ENCODE data around the gene PSME3IP1.

PSME3IP1 gene

DNA sequence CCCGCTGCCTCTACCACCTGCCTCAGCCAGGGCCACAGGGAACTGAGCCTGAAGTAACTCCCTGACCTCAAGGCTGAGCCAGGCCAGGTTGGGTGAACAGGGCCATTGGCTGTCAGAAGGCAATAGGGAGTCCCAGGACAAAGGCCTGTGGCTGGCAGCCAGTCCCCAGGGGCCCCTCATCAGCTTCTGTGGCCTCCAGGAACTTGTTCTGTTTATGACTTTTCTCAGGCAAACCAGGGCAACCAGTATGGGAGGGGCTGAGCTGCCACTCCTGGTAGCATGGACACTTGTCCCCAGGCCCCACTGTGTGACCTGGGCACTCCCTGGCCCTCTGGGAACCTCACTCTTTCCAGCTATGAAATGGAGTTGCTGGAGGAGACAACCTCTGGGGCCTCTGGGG, 53.4 kb downstream of the PSME3IP1 start:
- TF ChIP-seq, protein P1, sequence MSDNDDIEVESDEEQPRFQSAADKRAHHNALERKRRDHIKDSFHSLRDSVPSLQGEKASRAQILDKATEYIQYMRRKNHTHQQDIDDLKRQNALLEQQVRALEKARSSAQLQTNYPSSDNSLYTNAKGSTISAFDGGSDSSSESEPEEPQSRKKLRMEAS (IDR thresholded peaks at IDR 0.05; ENCODE audit: low read depth, low read length) = no peak
- TF ChIP-seq POLR2A (IDR thresholded peaks at IDR 0.05; ENCODE audit: extremely low read depth, insufficient read length) (no peak), CTCF (IDR thresholded peaks at IDR 0.05; ENCODE audit: low read depth, low read length) (no peak), MYC (IDR thresholded peaks at IDR 0.05; ENCODE audit: low read depth, low read length) (no peak)
- DNase-seq (ENCODE audit: low read depth) = peak; percentile 87
- no peak overlapping the region for H3K4me3 ChIP-seq (ENCODE audit: low read depth, low read length)

DNA sequence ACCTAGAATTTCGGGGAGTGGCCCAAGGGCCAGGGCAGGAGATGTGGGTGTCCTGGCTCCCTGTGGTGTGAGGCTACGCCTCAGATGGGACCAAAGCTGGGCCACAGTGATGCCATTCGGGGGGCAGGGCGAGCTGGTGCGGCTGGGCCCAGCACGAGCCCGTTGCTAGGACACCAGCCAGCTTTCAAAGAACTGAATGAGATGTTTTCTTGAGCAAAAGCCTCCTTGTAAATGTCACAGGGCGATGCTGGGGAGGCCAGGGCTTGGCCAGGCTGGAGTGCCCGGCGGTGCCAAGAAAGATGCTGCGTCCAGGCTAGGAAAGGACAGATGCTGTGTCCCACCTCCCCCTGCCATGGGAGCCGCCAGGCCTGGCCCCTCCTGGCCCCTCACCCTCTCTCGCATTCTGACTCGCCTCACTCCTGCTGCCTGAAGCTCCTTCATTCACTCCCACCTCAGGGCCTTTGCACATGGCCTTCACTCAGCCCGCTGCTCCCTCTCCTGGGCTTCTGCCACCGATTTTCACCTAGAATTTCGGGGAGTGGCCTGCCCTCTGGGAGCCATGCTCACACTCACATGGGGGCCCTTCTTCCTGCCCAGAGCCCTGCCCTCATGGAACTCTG, 54.4 kb downstream of the PSME3IP1 start:
- TF ChIP-seq MYC (IDR thresholded peaks at IDR 0.05; ENCODE audit: low read depth, low read length) (no peak), POLR2A (IDR thresholded peaks at IDR 0.05; ENCODE audit: extremely low read depth, insufficient read length) (no peak), CTCF (IDR thresholded peaks at IDR 0.05; ENCODE audit: low read depth, low read length) (no peak)
- TF ChIP-seq, protein P1 (IDR thresholded peaks at IDR 0.05; ENCODE audit: low read depth, low read length) = no peak
- no peak for DNase-seq (ENCODE audit: low read depth)
- no peak overlapping the region for H3K4me3 ChIP-seq (ENCODE audit: low read depth, low read length)

GRCh38 chr16:57130950-57131321, 54.9 kb downstream of the PSME3IP1 start:
- H3K4me3 ChIP-seq (ENCODE audit: low read depth, low read length) = no peak overlapping the region
- no peak for TF ChIP-seq POLR2A (IDR thresholded peaks at IDR 0.05; ENCODE audit: extremely low read depth, insufficient read length)
- TF ChIP-seq CTCF (IDR thresholded peaks at IDR 0.05; ENCODE audit: low read depth, low read length) = no peak
- no peak for TF ChIP-seq MYC (IDR thresholded peaks at IDR 0.05; ENCODE audit: low read depth, low read length)
- TF ChIP-seq, protein P1 (IDR thresholded peaks at IDR 0.05; ENCODE audit: low read depth, low read length) = no peak
- no peak for DNase-seq (ENCODE audit: low read depth)

DNA sequence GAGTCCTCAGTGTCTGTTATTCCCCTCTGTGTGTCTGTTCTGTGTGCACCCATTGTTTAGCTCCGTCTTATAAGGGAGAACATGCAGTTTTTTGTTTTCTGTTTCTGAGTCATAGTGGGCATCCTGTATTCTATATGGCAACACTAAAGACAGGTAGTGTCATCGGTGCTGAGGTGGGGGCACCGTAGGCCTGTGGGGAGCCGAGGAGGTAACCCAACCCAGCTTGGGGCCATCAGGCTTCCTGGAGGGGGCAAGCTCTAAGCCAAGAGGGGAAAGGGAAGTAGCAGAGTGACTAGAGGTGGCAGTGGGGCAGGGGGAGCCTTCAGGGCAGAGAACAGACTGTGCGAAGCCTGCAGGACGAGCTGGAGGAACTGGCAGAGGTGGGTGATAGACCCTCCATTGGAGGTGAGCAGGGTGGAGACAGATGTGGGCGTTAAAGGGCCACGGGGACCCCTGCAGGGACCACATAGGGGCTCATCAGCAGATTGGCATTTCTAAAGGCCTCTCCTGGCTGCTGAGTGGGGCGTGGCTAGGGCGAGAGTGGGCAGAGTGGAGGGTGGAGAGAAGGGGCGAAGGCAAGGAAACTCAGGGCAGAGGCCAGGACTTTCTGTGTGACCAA, 57.0 kb downstream of the PSME3IP1 start:
- DNase-seq (ENCODE audit: low read depth) = no peak
- TF ChIP-seq MYC (IDR thresholded peaks at IDR 0.05; ENCODE audit: low read depth, low read length) (no peak), POLR2A (IDR thresholded peaks at IDR 0.05; ENCODE audit: extremely low read depth, insufficient read length) (no peak), CTCF (IDR thresholded peaks at IDR 0.05; ENCODE audit: low read depth, low read length) (no peak)
- TF ChIP-seq, protein P1 (IDR thresholded peaks at IDR 0.05; ENCODE audit: low read depth, low read length) = no peak
- H3K4me3 ChIP-seq (ENCODE audit: low read depth, low read length) = no peak overlapping the region

DNA sequence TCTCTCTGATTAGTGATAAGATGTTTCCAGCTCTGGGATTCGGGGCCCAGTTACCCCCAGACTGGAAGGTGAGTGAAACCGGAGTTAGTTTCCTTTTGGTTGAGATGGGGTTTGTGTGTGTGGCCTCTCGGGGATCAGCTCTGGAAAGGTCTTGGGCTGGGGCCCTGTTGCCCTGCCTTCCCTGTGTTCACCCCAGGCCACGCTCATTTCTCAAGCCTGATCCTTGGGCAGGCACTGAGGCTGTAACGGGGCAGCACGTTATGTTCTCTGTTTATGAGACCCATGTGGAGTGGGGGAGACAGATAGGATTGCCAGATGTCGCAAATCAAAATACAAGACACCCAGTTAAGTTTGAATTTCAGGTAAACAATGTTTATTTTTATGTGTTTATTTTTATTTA, 58.0 kb downstream of the PSME3IP1 start:
- no peak for TF ChIP-seq MYC (IDR thresholded peaks at IDR 0.05; ENCODE audit: low read depth, low read length)
- TF ChIP-seq, protein P1 (IDR thresholded peaks at IDR 0.05; ENCODE audit: low read depth, low read length) = no peak
- TF ChIP-seq CTCF (IDR thresholded peaks at IDR 0.05; ENCODE audit: low read depth, low read length) = no peak
- no peak for TF ChIP-seq POLR2A (IDR thresholded peaks at IDR 0.05; ENCODE audit: extremely low read depth, insufficient read length)
- no peak overlapping the region for H3K4me3 ChIP-seq (ENCODE audit: low read depth, low read length)
- no peak for DNase-seq (ENCODE audit: low read depth)

Measured in NB4 (cell line).